Ishikawa (cell line): ENCODE measurements around the gene SGMS1.
A peak's percentile ranks its signal among the peaks of the same experiment; 100 is the strongest.

Experiments used
- CREB1 ChIP-seq: IDR thresholded peaks from 2 replicates; pipeline ENCODE4 v1.6.1; 2012; ENCODE audit warnings: low read depth
- EGR1 ChIP-seq: IDR thresholded peaks from 2 replicates; pipeline ENCODE4 v1.6.1; 2012
- FOXM1 ChIP-seq: IDR thresholded peaks from 2 replicates; pipeline ENCODE4 v1.6.1; 2012; ENCODE audit warnings: low read depth, borderline replicate concordance
- TAF1 ChIP-seq: IDR thresholded peaks from 2 replicates; pipeline ENCODE4 v1.6.1; 2012; ENCODE audit warnings: low read depth, mild to moderate bottlenecking
- TCF12 ChIP-seq: IDR thresholded peaks from 2 replicates; pipeline ENCODE4 v1.6.1; 2012; ENCODE audit warnings: low read depth
- TEAD4 ChIP-seq: IDR thresholded peaks from 2 replicates; pipeline ENCODE4 v1.6.1; 2012
- TF ChIP-seq, protein P1 (sequence below): IDR thresholded peaks from 2 replicates; pipeline ENCODE4 v1.6.1; 2012
- TF ChIP-seq, protein P2 (sequence below): IDR thresholded peaks from 2 replicates; pipeline ENCODE4 v1.6.1; 2012; ENCODE audit warnings: low read depth, mild to moderate bottlenecking
- TF ChIP-seq, protein P3 (sequence below): IDR thresholded peaks from 2 replicates; pipeline ENCODE4 v1.6.1; 2012

DNA sequence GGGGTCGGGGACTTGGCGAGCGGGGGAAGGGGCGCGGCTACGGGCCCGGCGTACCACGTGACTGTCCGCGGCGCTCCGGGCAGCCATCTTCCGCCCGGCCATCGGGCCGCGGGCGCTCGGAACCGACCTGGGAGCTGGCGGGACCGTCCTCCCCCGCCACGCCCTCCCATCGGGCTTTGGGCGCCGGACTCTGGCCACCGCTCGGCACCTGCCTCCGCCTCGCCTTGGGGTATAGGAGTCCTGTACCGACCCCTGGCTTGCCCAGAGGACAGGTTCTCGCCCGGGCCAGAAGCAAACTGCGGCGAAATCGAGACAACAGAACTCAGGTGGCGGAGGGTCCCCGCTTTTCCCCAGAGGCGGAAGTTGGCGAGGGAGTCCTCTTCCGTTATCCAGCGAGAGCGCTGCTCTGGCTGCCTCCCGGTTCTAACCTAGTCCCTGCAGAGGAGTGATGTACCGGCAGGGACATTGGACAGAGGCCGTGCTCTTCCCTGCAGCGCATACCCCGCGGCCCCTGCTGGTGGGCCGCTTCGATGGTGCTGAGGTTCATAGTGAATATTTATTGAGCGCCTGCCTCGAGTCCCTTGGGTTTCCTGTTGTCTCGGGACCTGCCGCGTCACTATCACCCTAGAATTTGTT, 1.2 kb upstream of the SGMS1 start:
- no peak for TF ChIP-seq TCF12
- TF ChIP-seq TEAD4, result no peak
- TF ChIP-seq, protein P1, sequence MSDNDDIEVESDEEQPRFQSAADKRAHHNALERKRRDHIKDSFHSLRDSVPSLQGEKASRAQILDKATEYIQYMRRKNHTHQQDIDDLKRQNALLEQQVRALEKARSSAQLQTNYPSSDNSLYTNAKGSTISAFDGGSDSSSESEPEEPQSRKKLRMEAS, result no peak
- no peak for TF ChIP-seq EGR1
- TF ChIP-seq, protein P2, sequence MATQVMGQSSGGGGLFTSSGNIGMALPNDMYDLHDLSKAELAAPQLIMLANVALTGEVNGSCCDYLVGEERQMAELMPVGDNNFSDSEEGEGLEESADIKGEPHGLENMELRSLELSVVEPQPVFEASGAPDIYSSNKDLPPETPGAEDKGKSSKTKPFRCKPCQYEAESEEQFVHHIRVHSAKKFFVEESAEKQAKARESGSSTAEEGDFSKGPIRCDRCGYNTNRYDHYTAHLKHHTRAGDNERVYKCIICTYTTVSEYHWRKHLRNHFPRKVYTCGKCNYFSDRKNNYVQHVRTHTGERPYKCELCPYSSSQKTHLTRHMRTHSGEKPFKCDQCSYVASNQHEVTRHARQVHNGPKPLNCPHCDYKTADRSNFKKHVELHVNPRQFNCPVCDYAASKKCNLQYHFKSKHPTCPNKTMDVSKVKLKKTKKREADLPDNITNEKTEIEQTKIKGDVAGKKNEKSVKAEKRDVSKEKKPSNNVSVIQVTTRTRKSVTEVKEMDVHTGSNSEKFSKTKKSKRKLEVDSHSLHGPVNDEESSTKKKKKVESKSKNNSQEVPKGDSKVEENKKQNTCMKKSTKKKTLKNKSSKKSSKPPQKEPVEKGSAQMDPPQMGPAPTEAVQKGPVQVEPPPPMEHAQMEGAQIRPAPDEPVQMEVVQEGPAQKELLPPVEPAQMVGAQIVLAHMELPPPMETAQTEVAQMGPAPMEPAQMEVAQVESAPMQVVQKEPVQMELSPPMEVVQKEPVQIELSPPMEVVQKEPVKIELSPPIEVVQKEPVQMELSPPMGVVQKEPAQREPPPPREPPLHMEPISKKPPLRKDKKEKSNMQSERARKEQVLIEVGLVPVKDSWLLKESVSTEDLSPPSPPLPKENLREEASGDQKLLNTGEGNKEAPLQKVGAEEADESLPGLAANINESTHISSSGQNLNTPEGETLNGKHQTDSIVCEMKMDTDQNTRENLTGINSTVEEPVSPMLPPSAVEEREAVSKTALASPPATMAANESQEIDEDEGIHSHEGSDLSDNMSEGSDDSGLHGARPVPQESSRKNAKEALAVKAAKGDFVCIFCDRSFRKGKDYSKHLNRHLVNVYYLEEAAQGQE, result peak; percentile 49; the same call in 1 of the 2 replicates
- TF ChIP-seq, protein P3, sequence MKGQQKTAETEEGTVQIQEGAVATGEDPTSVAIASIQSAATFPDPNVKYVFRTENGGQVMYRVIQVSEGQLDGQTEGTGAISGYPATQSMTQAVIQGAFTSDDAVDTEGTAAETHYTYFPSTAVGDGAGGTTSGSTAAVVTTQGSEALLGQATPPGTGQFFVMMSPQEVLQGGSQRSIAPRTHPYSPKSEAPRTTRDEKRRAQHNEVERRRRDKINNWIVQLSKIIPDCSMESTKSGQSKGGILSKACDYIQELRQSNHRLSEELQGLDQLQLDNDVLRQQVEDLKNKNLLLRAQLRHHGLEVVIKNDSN, result peak; percentile 92
- TF ChIP-seq FOXM1, result no peak
- no peak for TF ChIP-seq CREB1
- TF ChIP-seq TAF1, result 0 out of 2 replicates have a peak, but pooled peaks have one; percentile 55
